SH-SY5Y (cell line): ENCODE data around the gene SPPL2C.

Experiments used
- GATA2 ChIP-seq: IDR thresholded peaks from 2 replicates; pipeline ENCODE4 v1.6.1; 2011; ENCODE audit warnings: mild to moderate bottlenecking, low read depth, low read length
- GATA3 ChIP-seq: IDR thresholded peaks from 2 replicates; pipeline ENCODE4 v1.6.1; 2011; ENCODE audit warnings: low read depth, mild to moderate bottlenecking, low read length, moderate library complexity

DNA sequence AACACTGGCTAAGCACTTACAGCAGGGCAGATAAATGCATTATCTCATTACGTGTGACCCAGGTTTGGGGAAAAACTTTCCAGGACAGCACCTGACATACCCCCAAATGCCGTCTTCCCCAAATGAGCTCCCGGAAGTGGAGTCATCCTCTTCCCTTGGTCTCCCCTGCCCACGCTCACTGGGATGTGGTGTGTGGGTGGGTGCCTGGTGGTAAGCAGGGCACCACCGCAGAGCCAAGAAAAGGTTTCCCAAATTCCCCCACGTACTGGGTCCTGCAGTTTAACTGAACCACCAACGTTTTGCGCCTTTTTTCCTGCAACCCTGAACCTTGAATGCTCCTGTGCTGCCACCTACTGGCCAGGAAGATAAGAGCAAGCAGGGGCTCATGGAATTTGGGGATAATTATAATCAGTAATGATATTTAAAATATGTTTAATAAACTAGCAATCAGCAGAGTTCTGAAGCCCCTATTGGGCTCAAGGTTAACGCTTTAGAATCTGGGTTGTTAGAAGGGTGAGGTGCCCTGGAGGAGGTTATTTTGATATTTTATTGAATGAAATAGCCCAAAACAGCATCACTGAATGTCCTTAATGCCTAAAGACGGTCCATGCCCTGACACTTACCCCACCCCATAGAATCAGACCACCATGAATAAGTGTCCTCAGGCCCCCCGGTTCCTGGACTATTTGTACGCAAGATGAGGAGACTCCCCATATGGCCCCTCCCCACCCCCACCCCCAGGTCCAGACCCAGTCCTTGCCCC lies 8.0 kb downstream of the SPPL2C start:
- TF ChIP-seq GATA2 (no peak), GATA3 (no peak)
